GM21723 (cell line): ENCODE data around the gene PRPS1.
"Not testable (repeated sequence)": the region's sequence is repeated elsewhere in the genome, so short reads cannot be mapped to it uniquely, and the experiment has no call there.

Experiments
- ATAC-seq: cut with Tn5 transposase; IDR thresholded peaks from one replicate; pipeline ENCODE4 v1.9.1; 2021; ENCODE audit warnings: mild to moderate bottlenecking, moderate library complexity; ENCODE audit not compliant: unreplicated experiment

Gene PRPS1

DNA sequence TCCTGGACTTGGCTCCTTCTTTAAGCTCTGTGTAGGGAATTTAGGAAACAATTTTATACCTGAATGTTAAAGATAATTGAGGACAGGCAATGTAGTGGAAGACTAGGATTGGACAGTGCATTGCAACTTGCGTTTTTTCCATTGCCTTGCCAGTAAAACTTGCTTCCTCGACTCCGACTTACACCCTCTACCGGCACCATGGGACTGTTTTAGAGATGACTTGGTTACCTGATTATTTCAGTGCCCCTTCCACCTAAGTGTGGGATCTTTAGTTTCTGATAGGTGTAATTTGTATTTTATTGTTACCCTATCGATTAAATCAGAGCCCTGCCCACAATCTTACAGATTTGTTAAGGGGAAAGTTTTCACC lies 1.2 kb downstream of the PRPS1 start:
- no peak for ATAC-seq

DNA sequence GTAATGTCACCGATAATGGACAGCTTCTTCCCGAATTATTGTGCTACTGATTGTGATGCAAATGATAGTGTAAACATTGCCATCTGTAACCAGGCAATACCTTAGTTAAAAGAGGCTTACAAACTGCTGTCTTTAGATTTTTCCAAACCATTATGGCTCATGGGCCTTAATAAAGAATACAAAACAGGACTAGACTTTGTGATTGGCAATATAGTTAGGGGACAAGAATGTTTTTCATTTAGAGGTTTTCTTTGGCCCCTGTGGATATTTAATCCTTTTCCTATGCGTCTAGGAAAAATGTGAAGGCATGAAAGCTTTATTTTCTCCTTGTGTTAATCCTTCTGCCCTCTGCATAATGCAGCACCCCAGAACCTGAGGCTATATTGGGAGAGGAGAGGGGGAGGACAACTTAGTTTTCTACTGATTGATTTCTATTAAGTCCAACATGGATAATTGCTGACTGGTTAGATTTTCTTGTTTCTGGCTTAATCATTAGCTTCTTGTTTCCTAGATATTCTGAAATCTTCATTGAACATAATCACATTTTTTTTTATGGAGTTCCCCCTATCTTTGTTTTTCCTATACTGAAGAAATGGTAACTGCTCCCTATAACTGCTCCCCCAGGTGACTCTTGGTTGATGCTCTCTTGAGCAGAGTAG lies 1.9 kb downstream of the PRPS1 start:
- no peak for ATAC-seq

DNA sequence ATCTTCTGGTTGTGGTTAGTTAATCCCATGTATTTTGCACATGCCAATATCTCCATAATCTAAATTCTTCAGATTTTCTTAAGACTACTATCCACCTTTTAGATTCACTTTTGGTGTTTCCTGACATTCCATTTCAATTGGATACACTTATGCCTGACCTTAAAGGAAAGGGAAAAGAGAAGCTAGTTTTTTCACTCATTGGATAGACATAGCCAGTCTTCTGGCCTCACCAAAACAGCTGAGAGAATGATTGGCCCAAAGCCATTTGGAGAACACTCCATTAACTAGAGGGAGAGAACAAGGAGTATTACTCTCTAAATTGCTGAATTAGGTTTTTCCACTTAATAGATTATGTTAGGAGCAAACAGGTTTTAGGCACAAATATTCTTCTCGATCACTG lies 4.0 kb downstream of the PRPS1 start:
- ATAC-seq: no peak

- ATAC-seq: no peak
Observed at GRCh38 chrX:107646735-107647134, 18.4 kb downstream of the PRPS1 start.

DNA sequence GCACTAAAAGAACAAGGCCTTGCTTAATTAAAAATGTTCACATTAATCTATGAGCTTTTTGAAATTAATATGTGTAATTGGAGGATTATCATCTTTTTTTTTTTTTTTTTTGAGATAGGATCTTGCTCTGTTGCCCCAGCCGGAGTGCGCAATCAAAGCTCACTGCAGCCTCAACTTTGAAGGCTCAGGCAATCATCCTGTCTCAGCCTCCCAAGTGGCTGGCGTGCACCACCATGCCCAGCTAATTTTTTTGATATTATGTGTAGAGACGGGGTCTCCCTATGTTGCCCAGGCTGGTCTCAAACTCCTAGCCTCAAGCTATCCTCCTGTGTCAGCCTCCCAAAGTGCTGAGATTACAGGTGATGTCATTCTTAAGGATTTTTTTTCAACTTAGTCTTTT lies 20.0 kb downstream of the PRPS1 start:
- ATAC-seq: no peak

DNA sequence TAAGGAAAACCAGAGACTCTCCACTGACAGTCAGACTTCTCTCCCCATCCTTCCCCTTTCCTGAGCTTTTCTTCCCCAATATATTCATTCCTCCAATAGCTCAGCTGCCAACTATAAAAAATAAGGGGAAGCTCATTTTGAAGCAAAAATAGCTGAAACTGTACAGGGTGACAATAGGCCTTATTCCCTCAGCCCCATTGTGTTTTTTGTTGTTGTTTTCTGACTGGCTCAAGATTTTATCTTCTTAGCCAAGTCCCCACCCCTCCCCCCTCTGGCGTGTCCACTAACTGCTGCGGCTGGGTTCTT lies 26.2 kb downstream of the PRPS1 start:
- no peak for ATAC-seq

- ATAC-seq: peak; percentile 90
Observed at GRCh38 chrX:107654872-107655761, 26.8 kb downstream of the PRPS1 start.

- ATAC-seq: no peak
Observed at GRCh38 chrX:107656978-107657377, 28.7 kb downstream of the PRPS1 start.

- no peak for ATAC-seq
Observed at GRCh38 chrX:107658660-107659059, 30.4 kb downstream of the PRPS1 start.

- ATAC-seq: no peak
Observed at GRCh38 chrX:107659286-107659685, 31.0 kb downstream of the PRPS1 start.

DNA sequence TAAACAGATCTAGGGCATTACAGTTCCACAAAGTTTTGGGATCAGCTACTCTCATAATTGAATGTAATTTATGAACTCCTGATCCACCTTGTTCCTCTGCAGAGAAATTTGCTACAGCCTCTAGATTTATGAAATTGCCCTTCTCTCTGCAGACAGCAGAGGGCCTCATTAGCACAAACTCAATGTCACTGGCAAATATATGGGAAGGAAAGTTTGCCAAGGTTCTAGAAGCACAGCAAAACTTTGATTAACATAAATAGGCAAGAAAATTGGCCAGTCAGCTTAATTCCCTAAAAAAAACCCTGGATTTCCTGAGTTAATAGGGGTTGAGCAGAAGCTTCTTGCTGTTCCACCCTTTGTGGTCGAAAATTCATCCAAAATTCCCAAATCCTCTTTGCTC lies 31.5 kb downstream of the PRPS1 start:
- peak; percentile 54 for ATAC-seq

- no peak for ATAC-seq
Observed at GRCh38 chrX:107662145-107662544, 33.8 kb downstream of the PRPS1 start.

- no peak for ATAC-seq
Observed at GRCh38 chrX:107662824-107663223, 34.5 kb downstream of the PRPS1 start.

DNA sequence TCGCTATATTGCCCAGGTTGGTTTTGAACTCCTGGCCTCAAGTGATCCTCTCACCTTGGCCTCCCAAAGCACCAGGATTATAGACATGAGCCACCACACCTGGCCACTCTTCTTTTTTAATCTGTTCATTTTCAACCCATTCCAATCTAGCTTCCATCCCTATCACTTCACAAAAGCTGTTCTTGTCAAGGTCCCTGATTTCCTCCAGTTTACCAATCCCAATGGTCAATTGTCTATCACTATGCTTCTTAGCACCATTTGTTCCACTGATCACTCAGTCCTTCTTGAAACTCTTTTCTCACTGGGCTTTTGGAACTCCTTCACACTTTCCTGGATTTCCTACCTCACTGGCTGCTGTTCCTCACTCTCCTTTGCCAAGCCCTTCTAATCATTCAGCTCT lies 38.6 kb downstream of the PRPS1 start:
- ATAC-seq: no peak

GRCh38 chrX:107667426-107667825 lies 39.1 kb downstream of the PRPS1 start:
- ATAC-seq: no peak

DNA sequence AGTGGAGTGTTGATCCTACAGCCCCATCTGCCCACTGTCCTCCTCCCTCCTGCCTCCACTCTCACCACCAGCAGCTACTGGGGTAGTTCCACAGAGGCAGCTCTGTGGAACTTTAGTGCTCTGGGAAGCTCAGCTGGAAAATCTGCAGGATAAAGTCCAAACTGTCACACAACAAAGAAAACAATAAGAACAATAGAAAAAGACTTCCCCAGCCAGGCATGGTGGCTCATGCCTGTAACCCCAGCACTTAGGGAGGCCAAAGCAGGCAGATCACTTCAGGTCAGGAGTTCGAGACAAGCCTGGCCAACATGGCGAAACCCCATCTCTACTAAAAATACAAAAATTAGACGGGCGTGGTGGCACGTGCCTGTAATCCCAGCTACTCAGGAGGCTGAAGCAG lies 40.4 kb downstream of the PRPS1 start:
- ATAC-seq: not testable (repeated sequence)

DNA sequence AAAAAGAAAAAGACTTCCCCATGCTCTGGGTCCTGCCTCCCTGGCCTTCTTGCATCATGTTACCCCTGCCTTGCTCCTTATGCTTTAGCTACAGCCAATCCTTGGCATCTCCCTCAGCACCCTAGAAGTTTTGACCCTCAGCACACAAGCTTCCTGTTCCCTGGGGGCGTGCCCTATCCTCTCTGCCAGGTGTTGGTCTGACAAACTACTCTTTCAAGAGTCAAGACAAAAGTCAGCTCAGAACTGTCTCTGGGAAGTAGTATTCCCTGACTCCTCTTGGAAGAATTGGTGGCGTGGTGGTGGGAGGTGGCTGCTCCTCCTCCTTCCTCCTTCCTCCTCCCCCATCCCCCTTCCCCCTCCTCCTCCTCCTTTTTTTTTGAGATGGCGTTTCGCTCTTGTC lies 41.0 kb downstream of the PRPS1 start:
- no peak for ATAC-seq

GRCh38 chrX:107669885-107670628 lies 41.7 kb downstream of the PRPS1 start:
- ATAC-seq: no peak

GRCh38 chrX:107671256-107671655 lies 42.9 kb downstream of the PRPS1 start:
- ATAC-seq: not testable (repeated sequence)

- ATAC-seq: peak; percentile 23
Observed at GRCh38 chrX:107672955-107673378, 44.7 kb downstream of the PRPS1 start.

DNA sequence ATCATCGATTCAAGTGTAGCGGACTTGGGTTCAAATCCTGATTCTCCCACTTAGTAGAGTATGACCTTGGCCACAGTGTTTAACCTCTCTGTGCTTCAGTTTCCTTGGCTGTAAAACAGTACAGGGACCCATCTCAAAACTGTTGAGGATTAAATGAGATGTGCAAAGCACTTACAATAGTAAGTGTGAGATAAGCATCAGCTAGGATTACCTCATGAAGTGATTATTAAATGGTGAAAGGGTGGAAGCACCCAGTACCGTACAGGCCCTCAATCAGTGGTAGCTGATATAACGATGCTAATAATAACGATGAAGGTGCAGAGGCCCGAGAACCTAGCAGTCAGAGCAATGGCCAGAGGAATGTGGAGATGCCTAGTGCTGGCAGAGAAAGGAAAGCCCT lies 45.1 kb downstream of the PRPS1 start:
- ATAC-seq: no peak

DNA sequence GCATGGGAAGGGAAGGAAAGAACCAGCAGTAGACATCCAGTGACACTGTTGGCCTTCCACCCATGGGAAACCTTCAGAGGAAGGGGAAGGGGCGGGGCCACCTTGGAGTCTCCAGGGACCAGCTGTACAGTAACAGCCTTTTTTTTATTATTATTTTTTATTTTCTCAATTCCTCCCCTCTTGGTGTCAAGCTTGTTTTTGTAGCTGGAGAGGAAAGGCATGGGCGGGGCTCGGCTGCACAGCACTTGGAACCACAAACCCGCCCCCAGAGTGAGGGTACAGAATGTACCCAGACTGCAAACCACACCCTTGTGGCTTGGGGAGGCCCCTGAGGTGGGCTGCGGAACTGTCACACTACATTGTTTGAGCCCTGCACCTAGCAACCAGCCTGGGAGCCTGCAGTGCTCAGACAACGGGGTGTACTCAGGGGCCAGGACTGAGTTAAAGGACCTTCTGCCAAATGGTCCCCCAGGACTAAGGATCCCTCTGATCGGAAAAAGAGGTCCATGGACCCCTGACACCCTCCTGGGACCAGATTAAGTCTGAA lies 45.7 kb downstream of the PRPS1 start:
- ATAC-seq: peak; percentile 88
